Measurements from ENCODE around the gene INTS6L.
"Not testable (repeated sequence)": the region's sequence is repeated elsewhere in the genome, so short reads cannot be mapped to it uniquely, and the experiment has no call there.

INTS6L gene

DNA sequence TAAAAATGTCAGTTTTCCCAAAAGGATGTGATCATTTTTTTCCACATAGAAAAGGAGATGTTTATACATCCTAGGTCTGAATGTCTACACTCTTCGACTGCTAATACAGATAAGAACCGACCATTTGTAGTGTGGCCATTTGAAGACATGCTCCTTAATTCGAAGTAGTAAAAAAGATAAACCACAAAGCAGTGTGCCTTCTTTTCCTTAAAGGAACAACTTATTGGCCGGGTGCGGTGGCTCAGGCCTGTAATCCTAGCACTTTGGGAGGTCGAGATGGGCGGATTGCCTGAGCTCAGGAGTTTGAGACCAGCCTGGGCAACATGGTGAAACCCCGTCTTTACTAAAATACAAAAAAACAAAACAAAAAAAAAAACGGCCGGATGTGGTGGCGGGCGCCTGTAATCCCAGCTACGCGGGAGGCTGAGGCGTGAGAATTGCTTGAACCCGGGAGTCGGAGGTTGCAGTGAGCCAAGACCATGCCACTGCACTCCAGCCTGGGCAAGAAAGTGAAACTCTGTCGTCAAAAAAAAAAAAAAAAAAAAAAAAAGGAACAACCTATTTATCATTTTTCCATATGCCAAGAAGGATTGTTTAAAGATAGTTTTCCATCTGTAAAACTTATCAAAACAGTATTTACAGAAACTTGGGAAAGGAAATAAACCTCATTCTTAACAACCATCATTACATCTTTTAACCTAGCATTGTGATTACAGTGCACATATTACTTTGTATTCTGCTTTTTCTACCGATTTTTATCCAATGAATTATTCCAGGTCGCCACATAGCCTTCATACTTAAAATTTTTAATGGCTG is 2.6 kb downstream of the INTS6L start:
- DNase-seq = no peak

DNA sequence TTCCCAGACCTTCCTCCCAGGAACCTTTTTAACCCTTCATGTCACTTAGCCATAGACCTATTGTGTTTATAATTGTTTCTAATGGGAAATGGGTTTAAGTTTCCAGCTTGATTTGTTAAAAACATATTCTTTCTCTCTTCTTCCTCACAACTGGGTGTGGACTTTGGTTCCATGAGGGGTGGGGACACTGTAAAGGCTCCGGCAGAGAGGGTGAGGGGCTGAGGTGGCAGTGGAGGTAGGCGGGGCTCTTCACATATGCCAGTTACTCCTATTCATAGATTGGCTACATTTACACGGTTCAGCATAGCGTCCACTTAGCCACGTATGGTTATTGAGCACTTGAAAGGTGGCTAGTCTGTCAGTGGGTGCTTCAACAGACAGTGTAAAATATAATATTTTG is 7.8 kb downstream of the INTS6L start:
- DNase-seq = no peak

DNA sequence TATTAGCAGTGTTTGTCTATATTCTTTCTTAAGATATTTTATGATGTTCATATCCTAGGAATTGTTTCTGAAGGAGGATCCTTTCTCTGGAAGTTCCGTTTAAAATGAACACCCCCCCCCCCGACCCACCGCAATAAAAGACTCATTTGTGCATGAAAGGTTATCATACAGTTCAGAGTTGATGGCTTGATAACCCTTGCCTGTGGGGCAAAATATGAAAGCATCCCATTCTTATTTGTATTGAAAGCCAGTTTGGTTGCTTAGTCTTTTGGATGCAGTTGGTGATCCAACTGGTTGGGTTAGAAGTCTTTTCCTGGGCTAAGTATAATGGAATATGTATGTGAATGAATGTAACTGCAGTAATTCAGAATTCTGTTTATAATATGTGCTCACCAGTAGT is 8.3 kb downstream of the INTS6L start:
- DNase-seq = no peak

DNA sequence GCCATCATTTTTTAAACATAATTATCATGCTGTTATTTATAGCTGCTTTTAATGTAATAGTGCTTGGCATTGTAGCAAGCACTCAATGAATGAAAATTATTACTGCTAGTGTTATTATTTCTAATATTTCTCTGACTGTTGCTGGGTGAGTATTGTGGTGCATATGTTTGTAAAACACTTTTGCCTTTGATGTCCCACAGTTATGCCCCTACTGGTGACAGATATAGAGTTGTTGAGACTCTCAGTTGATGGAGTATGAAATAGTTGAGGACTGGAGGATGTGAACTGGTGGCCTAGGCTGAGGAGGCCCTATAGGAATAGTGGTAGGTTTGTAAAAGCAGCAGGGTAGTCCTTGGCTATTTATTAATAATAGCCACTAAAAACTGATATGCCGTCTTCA is 9.6 kb downstream of the INTS6L start:
- no peak for DNase-seq

DNA sequence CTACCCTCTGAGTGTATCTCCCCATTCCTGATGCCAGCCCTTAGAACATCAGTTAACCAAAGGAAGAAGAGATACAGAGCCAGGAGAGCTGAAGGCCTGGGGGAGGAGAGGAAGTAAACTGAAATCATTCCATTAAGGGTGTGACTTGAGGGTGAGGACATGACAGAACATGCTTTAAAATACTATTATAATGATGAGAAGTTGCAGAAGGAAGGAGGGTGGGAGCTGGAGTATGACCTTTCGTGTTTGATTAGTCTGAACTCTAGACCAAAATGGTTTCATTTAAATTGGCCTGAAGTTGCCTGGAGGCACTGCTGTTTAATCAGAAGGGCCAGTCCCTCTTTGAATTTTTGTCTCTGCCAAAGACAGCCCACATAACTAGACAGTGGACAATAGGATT is 11.4 kb downstream of the INTS6L start:
- DNase-seq = no peak

DNA sequence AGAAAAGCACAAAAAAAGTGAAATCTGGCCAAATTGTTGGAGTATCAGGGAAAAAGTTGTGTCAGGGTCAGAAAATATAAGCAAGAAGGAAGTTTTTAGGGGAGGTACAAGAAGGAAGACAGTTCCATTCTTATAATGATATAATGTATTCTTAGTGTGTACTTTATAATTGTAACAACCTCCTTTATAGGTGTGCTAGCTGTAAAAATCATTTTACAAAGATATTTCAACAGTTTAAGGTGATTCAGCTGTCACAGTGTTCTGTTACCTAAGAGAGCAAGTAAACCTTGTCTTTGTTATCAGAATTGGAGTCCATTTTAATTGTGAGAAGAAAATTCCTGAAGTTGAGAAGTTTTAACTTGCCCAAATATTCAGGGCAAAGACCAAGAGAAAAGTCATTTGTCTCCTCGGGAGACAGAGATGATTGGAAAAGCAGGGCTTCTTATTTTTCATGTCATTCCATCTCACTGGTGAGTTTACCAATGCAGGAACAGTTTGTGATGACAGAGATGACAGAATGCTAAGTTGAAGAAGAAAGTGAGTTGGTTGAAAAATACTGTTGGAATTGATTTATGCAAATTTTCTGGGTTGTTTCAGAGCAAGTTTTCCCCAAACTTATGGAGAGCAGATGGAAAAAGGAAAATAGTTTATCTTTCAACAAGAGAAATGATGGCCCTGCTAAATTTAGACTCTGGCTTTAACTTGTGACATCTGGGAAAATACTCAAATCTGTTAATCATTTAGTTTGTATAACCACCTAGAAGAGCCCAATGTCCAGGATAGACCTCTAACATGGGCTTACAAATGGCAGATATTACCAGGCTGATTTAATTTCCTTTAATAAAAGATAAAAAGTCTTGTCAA is 14.8 kb downstream of the INTS6L start:
- no peak for DNase-seq

DNA sequence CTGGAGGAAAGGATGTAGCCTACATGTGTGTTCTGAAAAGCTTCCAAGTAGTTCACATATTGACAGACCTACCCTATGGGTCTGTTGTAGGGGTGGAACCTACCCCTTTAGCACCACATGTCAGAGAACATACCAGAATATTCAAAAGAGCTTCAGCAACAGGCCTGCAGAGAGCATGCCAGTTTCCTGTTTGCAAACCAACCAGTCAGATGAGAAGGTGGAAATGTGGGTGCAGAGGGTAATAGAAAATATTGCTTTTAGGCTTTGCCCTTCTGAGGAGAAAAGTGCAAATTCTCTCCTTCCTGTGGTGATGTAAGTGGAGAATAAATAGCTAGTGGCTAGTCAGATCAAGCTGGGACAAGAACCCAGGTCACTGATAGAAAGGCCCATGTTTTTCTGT is 16.4 kb downstream of the INTS6L start:
- DNase-seq = no peak

DNA sequence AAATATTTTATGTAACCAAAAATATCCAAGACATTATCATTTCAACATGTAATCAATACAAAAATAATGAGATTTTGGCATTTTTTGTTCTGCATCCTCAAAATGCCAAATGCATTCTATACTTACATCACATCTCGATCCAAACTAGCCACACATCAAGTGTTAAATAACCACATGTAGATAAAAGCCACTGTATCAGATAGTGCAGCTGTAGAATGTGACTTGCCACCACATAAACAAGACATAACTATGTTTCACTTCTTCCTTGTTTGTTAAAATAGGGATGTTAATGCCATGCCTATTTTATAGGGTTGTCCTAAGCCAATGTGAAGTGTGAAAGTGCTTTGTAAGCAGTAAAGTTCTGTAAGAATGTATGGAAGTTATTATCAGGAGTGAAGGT is 20.9 kb downstream of the INTS6L start:
- DNase-seq = no peak

DNA sequence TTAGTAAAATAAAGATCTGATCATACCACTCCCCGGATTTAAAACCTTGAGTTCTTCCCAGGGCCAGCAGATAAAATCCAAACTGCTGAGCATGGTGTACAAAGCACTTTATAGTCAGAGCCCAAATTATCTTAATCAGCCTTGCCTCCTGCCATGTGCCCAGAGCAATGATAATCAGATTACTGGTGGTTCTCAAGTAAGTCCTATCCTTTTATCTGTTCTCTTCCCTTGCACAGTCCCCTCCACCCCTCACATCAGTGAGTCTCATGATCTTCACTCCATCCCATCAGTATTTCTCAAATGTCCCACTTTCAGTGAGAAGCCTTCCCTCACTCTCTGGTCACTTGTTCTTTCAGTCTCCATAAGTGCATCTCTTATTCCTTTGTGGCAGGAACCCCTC is 22.7 kb downstream of the INTS6L start:
- no peak for DNase-seq

DNA sequence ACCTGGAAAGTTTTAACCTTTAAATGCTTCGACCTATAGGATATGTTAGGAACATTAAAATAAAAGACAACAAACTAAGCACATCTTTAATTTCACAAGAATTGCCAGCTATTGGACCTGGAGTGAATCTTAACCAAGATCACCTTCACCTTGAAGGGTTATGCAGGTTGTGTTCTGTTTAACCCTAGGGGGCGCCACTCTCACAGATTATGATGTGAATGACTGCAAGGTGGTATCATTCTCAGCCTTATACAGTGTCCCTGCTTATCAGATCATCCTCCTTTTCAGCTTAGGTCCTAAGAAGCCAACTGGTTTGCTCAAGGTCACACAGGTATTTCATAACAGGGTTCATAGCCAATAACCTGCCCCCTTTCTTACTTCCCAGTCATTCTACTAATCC is 23.5 kb downstream of the INTS6L start:
- no peak for DNase-seq

DNA sequence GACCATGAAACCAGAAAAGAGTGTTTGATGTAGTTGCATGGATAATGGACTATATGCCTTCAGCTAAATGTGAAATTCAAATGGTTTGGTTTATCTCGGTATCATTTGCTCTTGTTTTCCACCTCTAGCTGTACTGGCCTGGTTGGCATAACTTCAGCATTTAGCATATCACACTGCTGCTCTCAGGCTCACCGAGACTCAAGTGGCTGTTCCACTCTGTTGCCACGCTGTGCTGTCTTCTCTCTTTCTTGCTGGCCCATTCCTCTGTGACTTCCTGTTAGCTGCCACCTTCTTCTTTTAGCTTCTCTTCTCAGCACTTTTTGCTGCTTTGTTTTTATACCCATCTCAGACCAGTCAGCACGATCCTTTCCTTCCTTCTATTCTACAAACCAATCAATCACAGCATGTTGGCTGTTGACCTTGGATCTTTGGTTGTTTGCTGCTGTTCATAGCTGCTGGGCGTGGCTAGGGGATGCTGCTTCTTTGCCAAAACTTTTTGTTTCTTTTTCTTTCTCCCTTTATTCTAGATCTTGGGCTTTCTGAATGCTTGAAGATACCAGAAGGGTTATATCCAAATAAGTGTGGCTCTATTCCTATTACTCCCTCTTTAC is 24.0 kb downstream of the INTS6L start:
- no peak for DNase-seq

DNA sequence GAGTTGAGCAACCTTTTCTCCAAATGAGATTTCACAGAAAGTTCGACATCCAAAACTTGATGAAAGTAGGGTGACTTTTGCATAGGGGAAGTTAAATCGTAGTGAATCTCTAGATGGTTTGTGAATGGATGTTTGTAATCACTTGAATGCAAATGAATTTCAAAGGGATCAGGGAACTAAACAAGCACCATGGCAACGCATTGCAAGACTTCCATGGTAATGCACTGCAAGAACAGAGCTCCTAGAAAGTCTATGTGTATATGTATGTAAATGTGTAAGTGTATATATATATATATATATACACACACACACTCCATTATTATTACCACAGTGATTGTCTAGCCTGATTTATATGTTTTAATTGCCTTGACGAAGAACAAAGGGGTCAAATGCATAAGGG is 27.3 kb downstream of the INTS6L start:
- no peak for DNase-seq

DNA sequence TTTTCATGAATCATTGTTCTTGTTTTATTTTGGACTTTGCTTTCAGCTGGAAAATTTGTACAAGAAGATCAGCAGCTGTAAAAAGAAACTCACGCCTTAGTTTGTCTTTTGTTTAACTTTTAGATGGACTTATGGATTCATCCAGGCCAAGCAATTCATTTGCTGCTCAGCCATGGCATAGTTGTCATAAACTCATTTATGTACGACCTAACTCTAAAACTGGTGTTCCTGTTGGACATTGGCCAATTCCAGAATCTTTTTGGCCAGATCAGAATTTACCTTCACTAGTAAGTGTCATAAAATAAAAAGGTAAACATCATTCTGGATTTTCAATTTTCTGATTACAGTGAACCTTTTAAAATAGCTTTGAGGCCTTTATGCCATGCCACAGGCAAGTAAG is 29.1 kb downstream of the INTS6L start:
- DNase-seq = no peak

DNA sequence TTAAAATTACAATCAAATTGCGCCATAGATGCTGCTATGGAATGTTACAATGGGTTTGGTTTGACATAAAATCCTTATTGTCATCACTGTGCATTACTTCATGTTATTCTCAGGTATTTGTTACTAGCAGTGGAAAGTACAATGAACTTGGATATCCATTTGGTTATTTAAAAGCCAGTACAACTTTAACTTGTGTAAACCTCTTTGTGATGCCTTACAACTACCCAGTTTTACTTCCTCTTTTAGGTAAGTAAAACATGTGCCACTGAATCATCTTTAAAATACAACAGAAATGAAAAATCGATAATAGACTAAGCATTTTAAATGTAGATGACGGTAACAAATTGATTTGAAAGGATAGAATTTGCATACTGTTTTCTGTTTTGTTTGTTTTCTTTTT is 35.6 kb downstream of the INTS6L start:
- no peak for DNase-seq

DNA sequence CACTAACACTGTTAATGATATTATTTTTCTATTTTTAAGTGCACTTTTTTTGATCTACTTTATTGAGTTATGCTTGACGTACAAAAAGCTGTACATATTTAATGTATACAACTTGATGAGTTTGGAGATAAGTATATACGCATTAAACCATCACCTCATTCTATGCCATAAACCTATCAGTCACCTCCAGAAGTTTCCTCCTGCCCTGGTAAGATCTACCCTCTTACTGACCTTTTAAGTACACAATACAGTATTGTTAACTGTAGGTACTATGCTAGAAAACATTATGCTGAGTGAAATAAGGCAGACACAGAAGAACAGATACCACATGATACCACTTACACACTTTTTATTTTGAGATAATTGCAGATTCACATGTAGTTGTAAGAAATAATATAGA is 36.9 kb downstream of the INTS6L start:
- no peak for DNase-seq

DNA sequence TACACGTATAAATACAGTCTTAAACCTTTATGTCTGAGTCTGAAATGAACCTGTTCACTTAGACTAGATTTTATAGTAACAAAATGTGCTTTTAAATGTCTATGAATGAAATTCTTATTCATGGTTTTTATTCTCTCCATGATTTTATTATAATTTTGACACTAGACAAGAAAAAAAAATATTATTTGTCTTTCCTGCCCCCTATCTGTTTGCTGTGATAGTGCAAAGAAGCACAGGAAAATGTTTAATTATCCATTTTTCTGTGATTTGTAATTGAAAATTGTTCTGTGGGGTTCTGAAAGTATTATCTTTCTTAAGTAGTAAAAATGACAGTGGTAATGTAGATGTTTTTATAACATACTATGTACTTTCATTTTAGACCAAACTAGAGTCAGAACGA is 52.0 kb downstream of the INTS6L start:
- no peak for DNase-seq

DNA sequence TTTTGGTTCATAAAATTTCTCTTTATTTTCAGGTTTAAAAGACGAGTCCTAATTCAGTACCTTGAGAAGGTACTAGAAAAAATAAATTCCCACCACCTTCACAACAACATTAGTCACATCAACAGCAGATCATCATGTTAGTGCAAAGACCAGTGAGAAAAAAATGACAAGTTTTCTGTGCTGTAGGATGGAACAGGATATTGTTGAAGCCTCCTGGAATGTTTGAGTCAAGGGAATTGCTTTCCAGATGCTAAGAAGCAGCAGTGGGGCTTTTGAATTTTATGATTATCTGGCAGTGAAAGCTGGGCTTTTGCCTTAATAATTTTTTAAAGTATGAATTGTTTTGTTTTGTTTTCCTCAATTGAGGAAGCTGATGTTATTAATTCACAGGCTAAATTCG is 61.0 kb downstream of the INTS6L start:
- no peak for DNase-seq

DNA sequence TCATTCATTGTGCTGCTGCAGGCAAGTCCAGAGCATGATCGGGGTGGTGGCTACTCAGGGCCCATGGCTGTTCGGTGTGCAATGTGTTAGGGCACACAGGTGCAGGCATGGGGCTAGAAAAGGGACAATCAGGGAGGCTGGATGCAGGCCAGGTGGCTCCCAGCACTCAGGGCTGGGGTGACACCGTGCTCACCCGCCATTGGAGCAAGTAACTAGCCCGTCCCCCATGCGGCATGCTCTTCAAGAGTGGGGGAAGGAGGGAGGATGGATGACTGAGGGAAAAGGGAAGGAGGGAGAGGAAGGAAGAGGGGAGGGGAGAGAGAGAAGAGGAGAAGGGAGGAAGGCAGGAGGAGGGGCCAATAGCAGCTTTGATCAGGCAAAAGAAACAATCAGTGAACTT is 64.7 kb downstream of the INTS6L start:
- DNase-seq = no peak

DNA sequence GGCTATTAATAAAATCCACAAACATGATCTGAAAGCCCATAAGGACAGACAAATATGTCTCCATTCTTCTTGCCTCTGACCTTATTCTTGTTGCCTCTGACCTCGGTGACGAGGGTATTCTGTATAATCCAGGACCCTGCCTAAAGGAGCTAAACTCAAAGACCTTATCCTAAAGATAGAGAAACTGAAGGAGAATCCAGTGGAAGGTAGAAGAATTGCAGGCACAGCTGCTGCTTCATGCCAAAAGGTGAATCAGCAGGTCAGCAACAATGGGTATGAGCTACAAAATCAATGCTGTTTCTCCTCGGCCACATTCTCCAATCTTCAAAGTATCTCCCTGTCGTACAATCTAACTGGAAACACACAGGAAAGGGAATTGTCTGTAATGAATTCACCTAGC is 71.4 kb downstream of the INTS6L start:
- no peak for DNase-seq

DNA sequence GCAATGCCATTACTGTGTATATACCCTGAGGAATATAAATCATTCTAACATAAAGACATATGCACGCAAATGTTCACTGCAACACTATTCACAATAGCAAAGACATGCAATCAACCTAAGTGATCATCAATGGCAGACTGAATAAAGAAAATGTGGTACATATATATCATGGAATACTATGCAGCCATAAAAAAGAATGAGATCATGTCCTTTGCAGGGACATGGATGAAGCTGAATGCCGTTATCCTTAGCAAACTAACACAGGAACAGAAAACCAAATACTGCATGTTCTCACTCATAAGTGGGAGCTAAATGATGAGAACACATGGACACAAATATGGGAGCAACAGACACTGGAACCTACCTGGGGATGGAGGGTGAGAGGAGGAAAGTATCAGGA is 73.6 kb downstream of the INTS6L start:
- DNase-seq = not testable (repeated sequence)

DNA sequence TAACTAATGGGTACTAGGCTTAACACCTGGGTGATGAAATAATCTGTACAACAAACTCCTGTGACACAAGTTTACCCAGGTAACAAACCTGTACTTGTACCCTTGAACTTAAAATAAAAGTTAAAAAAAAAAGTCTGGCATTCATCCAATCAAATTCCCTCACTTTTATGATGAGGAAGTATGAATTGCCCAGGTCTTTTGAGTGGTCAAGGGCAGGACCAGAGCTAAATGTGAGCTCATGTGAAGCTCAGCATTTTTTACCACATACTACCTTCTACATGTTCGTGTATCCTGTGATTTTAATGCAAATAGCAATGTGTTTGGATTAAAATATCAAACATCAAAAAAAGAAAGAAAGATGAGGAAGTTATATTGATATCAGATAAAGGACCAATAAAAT is 74.0 kb downstream of the INTS6L start:
- not testable (repeated sequence) for DNase-seq

DNA sequence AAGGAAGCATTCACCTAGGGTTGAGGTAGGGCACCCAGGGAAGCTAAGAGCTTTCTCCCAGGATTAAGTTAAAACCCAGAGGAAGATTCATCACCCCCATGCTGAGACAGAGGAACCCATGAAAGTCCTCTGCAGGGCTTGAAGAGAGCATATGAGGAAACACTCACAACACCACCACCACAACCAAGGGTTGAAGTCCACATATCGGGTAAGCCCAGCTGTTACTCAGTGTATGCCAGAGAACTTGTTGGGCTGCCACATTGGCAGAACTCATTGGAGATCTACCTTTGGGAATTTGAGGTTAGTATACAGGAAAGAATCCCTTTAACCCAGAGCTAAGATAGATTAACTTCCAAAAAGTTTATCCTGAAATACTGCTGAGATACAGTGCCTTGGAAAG is 75.1 kb downstream of the INTS6L start:
- DNase-seq = no peak

DNA sequence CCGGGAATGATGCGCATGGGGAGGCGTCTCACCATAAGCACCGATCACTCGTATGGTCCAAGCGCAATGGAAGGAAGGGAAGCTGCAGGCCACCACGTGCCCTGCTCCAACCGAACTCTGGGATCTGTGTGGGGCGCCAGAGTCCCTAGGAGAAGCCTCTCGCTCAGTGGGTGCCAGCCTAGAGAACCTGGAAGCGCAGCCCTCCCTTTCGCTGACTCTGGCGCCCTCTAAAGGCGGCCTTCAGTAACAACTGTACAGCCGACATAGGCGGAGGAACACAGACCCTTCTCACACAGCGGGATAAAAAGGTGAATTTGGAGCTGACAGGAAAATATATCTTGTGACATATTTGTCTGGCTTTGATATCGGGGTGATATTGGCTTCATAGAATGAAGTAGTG is 76.0 kb downstream of the INTS6L start:
- DNase-seq = peak; percentile 10

DNA sequence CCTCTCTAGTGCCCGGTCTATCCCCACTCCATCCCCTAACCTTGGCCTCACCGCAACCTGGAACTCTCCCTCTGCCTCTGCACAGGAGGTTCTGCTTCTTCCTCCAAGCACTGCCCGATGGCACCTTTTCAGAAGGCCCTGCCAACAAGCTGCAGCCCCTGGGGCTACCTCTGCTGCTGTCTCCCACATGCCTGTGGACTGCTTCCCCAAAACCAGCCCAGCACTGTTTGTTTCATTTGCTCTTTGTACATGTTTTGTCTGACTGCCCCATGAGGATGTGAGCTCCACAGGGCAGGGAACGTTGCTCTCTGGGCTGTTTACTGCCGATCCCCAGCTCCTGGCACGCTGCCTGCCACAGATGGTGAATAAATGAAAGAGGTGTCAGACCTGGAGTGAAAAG is 85.4 kb downstream of the INTS6L start:
- no peak for DNase-seq

Measured in central memory CD4-positive, alpha-beta T cell (primary cell).